CD14-positive monocyte (primary cell): ENCODE results near the gene ACBD6. TPM values are rescaled to one million over a fixed set of nuclear protein-coding genes. Genes with fewer than 3 reads are reported as not detected.

Source experiments
- DNase-seq, 3 donors: peaks; one replicate each; pipeline ENCODE4 v3.0.0-alpha.2; 2011 to 2022
- H2AFZ ChIP-seq: 2 replicates; pipeline ENCODE4 v1.6.0; 2012; ENCODE audit warnings: mild to moderate bottlenecking, low read depth, low read length, inconsistent platforms; ENCODE audit not compliant: insufficient read depth, poor library complexity, severe bottlenecking
- H3K27ac ChIP-seq, 2 donors: 1 replicate in 1 of 2; 2 replicates in 1 of 2; pipeline ENCODE4 v1.5.1; 2012 to 2013; ENCODE audit warnings: low read length in 2 of 2, control low read depth in 1 of 2, inconsistent platforms in 1 of 2, low read depth in 1 of 2, mild to moderate bottlenecking in 1 of 2
- H3K27me3 ChIP-seq, 2 donors: one replicate each; pipeline versions ENCODE4 v1.6.0 to v1.6.1; 2011 to 2013; ENCODE audit warnings: low read length in 2 of 2; ENCODE audit not compliant: control insufficient read depth in 2 of 2, insufficient read depth in 2 of 2
- H3K36me3 ChIP-seq, 2 donors: replicated peaks in 1 of 2; 1 replicate in 1 of 2; 2 replicates in 1 of 2; pipeline versions ENCODE4 v1.5.1 to v1.6.1; 2012 to 2013; ENCODE audit warnings: low read length in 2 of 2, control low read depth in 1 of 2, inconsistent platforms in 1 of 2, mild to moderate bottlenecking in 1 of 2; ENCODE audit not compliant: insufficient read depth in 2 of 2, control insufficient read depth in 1 of 2
- H3K4me1 ChIP-seq, 2 donors: 1 replicate in 1 of 2; 2 replicates in 1 of 2; pipeline versions ENCODE4 v1.5.1 to v1.6.1; 2012 to 2013; ENCODE audit warnings: low read length in 2 of 2, control low read depth in 1 of 2, inconsistent platforms in 1 of 2, mild to moderate bottlenecking in 1 of 2, moderate library complexity in 1 of 2; ENCODE audit not compliant: insufficient read depth in 2 of 2, control insufficient read depth in 1 of 2
- H3K4me2 ChIP-seq: replicated peaks from 2 replicates; pipeline ENCODE3; 2012; ENCODE audit warnings: low read length, moderate library complexity, mild to moderate bottlenecking; ENCODE audit not compliant: poor library complexity, severe bottlenecking; ENCODE audit errors: extremely low read depth
- H3K4me3 ChIP-seq, 3 experiments: fragments of 200-600 bp in 1 of 3; sonication (generic) in 1 of 3; replicated peaks in 1 of 3; 1 replicate in 2 of 3; 2 replicates in 1 of 3; pipeline ENCODE4 v1.5.1; 2011 to 2013; ENCODE audit warnings: low read length in 3 of 3, mild to moderate bottlenecking in 3 of 3, control low read depth in 2 of 3, low read depth in 2 of 3, inconsistent platforms in 1 of 3, moderate library complexity in 1 of 3
- H3K79me2 ChIP-seq: 2 replicates; pipeline ENCODE4 v1.6.0; 2012; ENCODE audit warnings: mild to moderate bottlenecking, control low read depth, inconsistent platforms, low read length, moderate library complexity; ENCODE audit not compliant: insufficient read depth
- H3K9ac ChIP-seq: 2 replicates; pipeline ENCODE4 v1.6.0; 2017; ENCODE audit warnings: low read length, mild to moderate bottlenecking; ENCODE audit not compliant: insufficient read depth, poor library complexity, severe bottlenecking
- H3K9me3 ChIP-seq, 2 donors: replicated peaks in 1 of 2; 1 replicate in 1 of 2; 2 replicates in 1 of 2; pipeline versions ENCODE4 v1.5.1 to v1.6.1; 2012 to 2013; ENCODE audit warnings: low read length in 2 of 2, control low read depth in 1 of 2; ENCODE audit not compliant: control insufficient read depth in 1 of 2, insufficient read depth in 1 of 2
- H4K20me1 ChIP-seq: 2 replicates; pipeline ENCODE4 v1.6.0; 2012; ENCODE audit warnings: mild to moderate bottlenecking, low read length, control low read depth, moderate library complexity; ENCODE audit not compliant: insufficient read depth
- H3K27ac Mint-ChIP-seq, 7 donors: one replicate each; pipeline ENCODE4 v1.8.0; 2020; ENCODE audit warnings: mild to moderate bottlenecking in 7 of 7, mixed read lengths in 7 of 7, moderate library complexity in 6 of 7, inconsistent platforms in 2 of 7
- H3K27me3 Mint-ChIP-seq, 3 donors: one replicate each; pipeline ENCODE4 v1.8.0; 2021 to 2022; ENCODE audit warnings: low read depth in 3 of 3, mild to moderate bottlenecking in 3 of 3, mixed read lengths in 3 of 3, moderate library complexity in 3 of 3, inconsistent platforms in 1 of 3
- H3K36me3 Mint-ChIP-seq, 2 donors: one replicate each; pipeline ENCODE4 v1.8.0; 2020; ENCODE audit warnings: mixed read lengths in 2 of 2, inconsistent platforms in 1 of 2, mild to moderate bottlenecking in 1 of 2
- H3K4me1 Mint-ChIP-seq: one replicate; pipeline ENCODE4 v1.8.0; 2020; ENCODE audit warnings: mild to moderate bottlenecking, mixed read lengths
- H3K4me3 Mint-ChIP-seq, 2 donors: one replicate each; pipeline ENCODE4 v1.8.0; 2020; ENCODE audit warnings: mild to moderate bottlenecking in 2 of 2, mixed read lengths in 2 of 2, moderate library complexity in 1 of 2
- H3K9me3 Mint-ChIP-seq, 7 donors: one replicate each; pipeline ENCODE4 v1.8.0; 2020 to 2022; ENCODE audit warnings: mixed read lengths in 7 of 7, mild to moderate bottlenecking in 6 of 7, moderate library complexity in 6 of 7, inconsistent platforms in 2 of 7
- CTCF ChIP-seq: fragments of 200-600 bp; IDR thresholded peaks from one replicate; pipeline ENCODE4 v1.8.0; 2022; ENCODE audit warnings: antibody characterized with exemption, mild to moderate bottlenecking
- WGBS: methylation state at CpG from one replicate; pipeline ENCODE4 v1.1.5; 2013; ENCODE audit warnings: missing lambda C conversion rate; ENCODE audit not compliant: insufficient coverage; 5-methylcytosine and 5-hydroxymethylcytosine counted together
- intact Hi-C, 2 donors: fragments of 100-400 bp; cut with micrococcal nuclease; formaldehyde crosslinking; loops; one replicate each; pipeline versions ENCODE4 v1.15.0 to v1.15.1; 2023
- polyA plus RNA-seq, 3 donors: library from polyadenylated mRNA; depleted of rRNA in 1 of 3; unstranded in 2 of 3; stranded (reverse) in 1 of 3; fragments of 300-500 nt in 2 of 3; fragments of >200 nt in 1 of 3; fragmentation: Illumina TruSeq in 2 of 3; gene quantifications; 1 replicate in 2 of 3; 2 replicates in 1 of 3; pipeline ENCODE4 v1.2.3, GENCODE V29; 2012 to 2021

The ACBD6 gene
- polyA plus RNA-seq, 3 donors, result 19.3 to 35.3 (median 19.7) TPM

- Histone ChIP-seq H2AFZ (no peak overlapping the region), H3K79me2 (no peaks in the 10 kb centered on the region), H4K20me1 (no peaks in the 10 kb centered on the region), H3K4me3 (no peak overlapping the region), H3K4me1 (peaks cover 9 to 17% of the 10 kb centered on the region in 2 donors), H3K36me3 (peaks cover 0 to 4% of the 10 kb centered on the region in 2 donors), H3K9me3 (peaks cover 0 to 5% of the 10 kb centered on the region in 2 donors), H3K27me3 (no peaks in the 10 kb centered on the region), H3K9ac (no peak overlapping the region), H3K4me2 (no peak overlapping the region), H3K27ac (no peak overlapping the region)
- Mint-ChIP-seq H3K27ac (no peak overlapping the region), H3K27me3 (no peaks in the 10 kb centered on the region), H3K36me3 (peaks cover 15 to 31% of the 10 kb centered on the region in 2 donors), H3K9me3 (peaks cover 5 to 15% (median 10%) of the 10 kb centered on the region in 7 donors), H3K4me1 (peaks cover 20% of the 10 kb centered on the region), H3K4me3 (no peak overlapping the region)
- no CpG with 5 or more reads among the region's 1 CpG for WGBS
- intact Hi-C loops, result no loop called here
- TF ChIP-seq CTCF, result no peak
- no peak for DNase-seq
Measured at GRCh38 chr1:180288940-180289339, 213.4 kb downstream of the ACBD6 start.

- Mint-ChIP-seq H3K4me1 (peaks cover 20% of the 10 kb centered on the region), H3K4me3 (no peak overlapping the region)
- intact Hi-C loops, result no loop called here
Measured at GRCh38 chr1:180287988-180288705, 214.2 kb downstream of the ACBD6 start.

More at GRCh38 chr1:180287988-180288705, 214.2 kb downstream of the ACBD6 start:
- H3K9ac ChIP-seq, result no peak overlapping the region
- H3K36me3 ChIP-seq, result peaks cover 0 to 4% of the 10 kb centered on the region in 2 donors
- no peaks in the 10 kb centered on the region for H3K27me3 Mint-ChIP-seq
- peaks cover 3 to 9% (median 7%) of the 10 kb centered on the region in 7 donors for H3K9me3 Mint-ChIP-seq
- H2AFZ ChIP-seq, result no peak overlapping the region
- no peak overlapping the region for H3K4me2 ChIP-seq
- no peak for DNase-seq
- H3K27ac ChIP-seq, result no peak overlapping the region
- peaks cover 0 to 5% of the 10 kb centered on the region in 2 donors for H3K9me3 ChIP-seq
- H3K4me1 ChIP-seq, result peaks cover 9 to 17% of the 10 kb centered on the region in 2 donors
- no peak overlapping the region for H3K4me3 ChIP-seq
- 80% methylated on average over 2 of the region's 3 CpGs for WGBS
- no peak for TF ChIP-seq CTCF
- H3K27me3 ChIP-seq, result no peaks in the 10 kb centered on the region
- peaks cover 19 to 32% of the 10 kb centered on the region in 2 donors for H3K36me3 Mint-ChIP-seq
- H3K79me2 ChIP-seq, result no peaks in the 10 kb centered on the region
- no peaks in the 10 kb centered on the region for H4K20me1 ChIP-seq
- peak overlapping the region in 2 of 7 donors; percentile 43 to 77 for H3K27ac Mint-ChIP-seq
